AG08395 (cell line): ENCODE measurements around the gene SYT11.
A peak's percentile ranks its signal among the peaks of the same experiment; 100 is the strongest.
"Not testable (repeated sequence)": the region's sequence is repeated elsewhere in the genome, so short reads cannot be mapped to it uniquely, and the experiment has no call there.

ENCODE experiments used
- DNase-seq: peaks from one replicate; pipeline ENCODE4 v3.0.0; 2012; ENCODE audit warnings: mixed read lengths, low spot score

The SYT11 gene

DNA sequence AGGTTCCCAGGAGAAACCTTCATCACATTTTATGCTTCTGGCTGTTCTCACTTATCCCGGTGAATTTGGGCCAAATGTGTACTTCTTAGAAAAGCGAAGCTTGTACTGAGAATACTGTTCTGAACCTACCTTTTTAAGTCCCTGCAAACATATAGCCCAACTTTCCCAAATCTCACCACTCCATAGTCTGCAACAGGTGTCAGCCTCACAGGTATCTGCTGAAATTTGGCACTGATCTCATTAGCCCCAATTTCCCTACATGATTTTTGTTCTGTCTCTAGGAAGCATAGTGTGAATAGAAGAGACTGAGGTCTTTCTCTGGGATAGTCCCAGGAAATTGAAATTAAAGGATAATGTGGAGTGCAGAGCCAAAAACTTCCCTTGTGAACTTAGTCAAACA lies 40.3 kb downstream of the SYT11 start:
- DNase-seq: no peak

DNA sequence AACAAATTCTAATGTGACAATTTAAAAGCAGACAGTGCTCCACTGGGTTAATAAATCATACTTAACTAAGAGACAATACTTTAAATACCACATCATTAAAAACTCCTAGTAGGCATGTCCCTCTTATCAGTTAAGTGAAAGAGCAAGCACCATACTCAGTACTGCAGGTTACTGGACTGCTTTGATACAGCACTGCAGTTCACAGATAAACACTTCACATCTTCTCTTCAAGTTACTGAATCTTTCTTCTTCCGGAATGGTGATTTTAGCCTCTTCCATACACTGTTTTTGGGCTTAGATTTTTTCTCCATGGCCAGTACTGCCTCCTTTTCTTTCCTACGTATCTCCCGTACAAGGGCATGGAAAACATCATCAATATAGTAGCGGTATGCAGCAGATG lies 40.8 kb downstream of the SYT11 start:
- DNase-seq: no peak

DNA sequence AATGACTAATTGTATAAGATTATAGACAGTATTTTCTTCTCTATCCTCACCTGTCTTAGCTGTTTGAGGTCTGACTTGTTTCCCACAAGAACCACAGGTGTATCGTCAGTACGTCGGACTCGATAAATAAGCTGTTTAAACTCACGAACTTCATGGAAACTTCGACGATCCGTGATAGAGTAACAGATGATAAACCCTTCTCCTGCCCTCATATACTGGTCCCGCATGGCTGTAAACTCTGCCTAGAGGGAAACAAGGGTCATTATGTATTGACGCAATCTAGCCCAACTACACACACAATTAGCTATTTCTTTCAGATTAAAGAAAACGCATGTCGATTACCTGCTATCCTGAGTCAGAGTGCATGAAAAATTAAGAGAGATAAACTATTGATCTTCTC lies 44.9 kb downstream of the SYT11 start:
- DNase-seq: no peak

DNA sequence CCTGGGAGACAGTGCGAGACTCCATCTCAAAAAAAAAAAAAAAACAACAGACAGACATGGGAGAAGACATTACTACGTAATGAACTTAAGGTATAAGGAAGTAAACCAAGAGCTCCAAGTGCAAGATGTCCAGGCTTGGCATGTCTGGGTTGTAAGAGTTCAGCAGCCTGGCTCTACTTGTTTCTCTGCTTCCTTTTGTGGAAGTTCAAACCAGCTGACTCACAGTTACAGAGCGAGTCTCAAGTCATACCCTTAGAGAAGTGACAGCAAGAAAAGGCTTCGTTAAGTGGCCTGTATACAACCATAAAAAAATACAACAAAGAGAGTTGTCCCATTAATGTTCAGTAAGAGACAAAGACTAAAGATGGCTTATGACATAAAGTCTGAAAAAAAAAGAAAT lies 50.5 kb downstream of the SYT11 start:
- DNase-seq: peak; percentile 14

DNA sequence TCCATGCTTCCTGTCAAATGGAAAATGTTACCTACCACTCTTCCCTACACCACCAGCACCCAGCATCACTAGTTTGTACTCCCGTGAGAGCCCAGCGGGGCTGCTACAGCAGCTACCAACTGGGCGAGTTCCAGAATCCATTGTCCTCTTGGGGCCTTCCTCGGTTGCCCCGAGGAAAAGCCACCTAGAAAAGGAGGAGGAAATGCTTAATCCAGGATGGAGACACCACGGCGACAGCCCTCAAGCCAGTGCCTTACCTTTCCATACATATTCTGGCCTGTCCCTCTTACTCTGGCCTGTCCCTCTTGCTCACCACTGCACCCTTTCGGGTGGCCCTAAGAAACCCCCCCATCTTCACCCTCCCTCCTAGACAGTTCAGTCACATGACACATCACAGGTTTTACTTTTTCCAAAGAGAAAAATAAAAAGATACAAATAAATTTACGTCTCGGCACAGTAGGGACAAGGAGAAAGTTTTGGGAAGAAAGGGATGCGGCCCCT lies 51.3 kb downstream of the SYT11 start:
- DNase-seq: peak; percentile 17

DNA sequence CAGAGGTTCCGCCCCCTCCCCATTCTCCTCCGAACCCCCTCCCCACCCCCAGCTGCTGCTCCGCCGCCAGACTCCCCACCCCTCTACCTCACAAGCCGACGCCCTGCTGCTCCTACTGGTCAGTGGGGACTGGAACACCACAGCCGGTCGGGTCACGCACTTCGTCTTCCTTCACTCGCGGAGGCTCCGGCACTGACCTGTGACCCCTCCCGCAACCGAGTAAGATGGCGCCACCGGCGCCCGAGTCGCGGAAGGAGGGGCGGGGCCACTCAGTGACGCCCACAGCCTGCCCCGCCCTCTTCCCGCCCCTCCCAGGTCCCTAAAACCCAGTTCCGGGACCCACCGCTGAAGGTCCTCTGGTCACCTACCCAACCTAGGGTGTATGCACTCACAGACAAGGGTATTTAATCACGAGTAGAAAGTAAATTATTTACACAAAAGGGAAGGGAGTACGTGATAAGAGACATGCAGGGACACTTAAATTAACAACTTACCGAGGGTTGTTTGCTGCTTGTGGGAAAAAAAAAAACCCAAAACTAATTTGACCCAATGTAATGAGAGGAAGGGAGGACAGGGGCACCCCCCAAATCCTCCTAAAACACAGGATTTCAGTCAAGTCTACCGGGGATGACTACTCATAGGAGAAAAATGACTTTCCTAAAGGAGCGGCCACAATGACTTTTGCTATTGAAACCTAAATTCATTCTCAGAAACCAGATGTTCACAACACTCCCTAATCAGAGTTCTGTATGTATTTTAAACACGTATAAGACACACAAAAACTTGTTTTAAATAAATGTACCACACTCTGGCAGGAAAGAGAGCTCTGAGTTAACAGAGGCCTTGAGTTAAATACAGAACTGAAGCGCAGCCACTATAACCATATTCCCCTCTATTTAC lies 52.0 kb downstream of the SYT11 start, which contains the start of gene RIT1:
RIT1 (minus strand) TSS at position 194 of the 900 bp plus-strand sequence. CDS start 588 bp downstream, outside the sequence.
- peak; percentile 91 for DNase-seq

DNA sequence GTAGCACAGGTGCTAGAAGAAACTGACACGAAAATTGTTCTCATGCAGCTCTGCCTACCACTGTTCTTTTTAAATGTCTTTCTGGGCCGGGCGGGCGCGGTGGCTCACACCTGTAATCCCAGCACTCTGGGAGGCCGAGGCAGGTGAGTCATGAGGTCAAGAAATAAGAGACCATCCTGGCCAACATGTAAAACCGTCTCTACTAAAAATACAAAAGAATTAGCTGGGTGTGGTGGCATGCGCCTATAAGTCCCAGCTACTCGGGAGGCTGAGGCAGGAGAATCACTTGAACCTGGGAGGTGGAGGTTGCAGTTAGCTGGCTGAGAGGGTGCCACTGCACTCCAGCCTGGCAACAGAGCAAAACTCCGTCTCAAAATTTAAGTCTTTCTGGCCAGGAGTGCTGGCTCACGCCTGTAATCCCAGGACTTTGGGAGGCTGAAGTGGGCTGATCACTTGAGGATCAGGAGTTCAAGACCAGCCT lies 52.7 kb downstream of the SYT11 start:
- no peak for DNase-seq

DNA sequence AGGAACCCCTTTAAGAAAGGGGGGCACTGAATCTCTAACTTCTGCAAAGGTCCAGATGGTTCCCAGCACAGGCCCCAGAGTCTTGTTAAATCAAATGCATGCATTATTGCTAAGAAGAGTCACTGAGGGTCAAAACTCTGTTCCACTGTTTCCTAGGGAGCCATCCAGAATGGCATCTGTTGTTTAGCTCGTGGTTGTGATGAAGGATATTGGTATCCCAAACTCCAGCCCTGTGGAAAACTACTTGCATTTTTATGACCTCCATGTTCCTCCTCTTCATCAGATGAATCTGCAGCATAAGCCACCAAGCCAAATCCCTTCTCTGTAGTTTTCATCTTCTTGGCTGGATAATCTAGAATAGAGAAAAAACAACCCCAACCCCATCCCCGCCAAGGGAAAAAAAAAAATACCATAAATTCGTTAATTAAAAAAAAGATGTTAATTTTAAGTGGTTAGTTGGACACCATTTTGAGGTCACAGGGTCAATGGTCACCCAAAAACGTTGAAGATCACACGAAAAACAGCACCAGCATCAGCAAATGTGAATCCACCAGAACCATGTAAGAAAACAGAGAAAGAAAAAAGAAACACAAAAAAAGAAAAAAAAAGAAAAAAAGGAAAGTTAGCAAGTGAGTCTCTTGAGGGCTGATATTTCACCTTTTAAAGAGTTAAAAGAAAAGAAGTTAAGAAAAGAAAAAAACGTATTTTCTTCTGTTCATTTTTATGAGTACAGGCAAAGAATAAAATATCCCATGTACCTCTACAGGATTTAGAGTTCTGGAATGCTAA lies 54.8 kb downstream of the SYT11 start:
- peak; percentile 37 for DNase-seq

DNA sequence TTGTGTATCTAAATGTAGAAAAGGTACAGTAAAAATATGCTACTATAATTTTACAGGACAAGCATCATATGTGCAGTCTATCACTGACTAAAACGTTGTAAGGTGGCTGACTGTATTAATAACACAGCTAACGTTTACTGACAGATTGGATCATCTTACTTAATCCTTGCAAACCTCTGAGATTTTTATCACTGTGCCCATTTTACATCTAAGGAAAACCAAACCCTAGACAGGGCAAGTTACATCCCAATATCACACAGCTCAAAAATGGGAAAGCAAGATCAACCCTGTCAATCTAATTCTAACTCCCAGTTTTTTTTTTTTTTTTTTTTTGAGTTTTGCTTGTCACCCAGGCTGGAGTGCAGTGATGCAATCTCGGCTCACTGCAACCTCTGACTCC lies 59.3 kb downstream of the SYT11 start:
- no peak for DNase-seq

DNA sequence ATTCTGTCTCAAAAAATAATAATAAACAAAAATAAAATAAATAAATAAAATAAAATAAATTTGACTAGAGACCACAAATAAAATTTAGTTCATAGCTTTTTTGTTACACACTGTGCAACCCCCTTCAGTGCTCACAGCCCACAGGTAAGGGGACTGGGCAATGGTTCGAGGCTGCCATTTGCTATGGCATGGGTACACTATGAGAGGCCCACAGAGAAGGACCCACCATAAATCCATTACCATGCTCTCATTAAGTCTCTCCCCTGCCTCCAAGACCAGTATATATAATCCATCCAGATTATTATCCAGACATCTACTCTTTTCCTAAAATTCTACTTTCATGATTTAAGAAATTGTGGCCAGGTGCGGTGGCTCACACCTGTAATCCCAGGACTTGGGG lies 60.4 kb downstream of the SYT11 start:
- no peak for DNase-seq

DNA sequence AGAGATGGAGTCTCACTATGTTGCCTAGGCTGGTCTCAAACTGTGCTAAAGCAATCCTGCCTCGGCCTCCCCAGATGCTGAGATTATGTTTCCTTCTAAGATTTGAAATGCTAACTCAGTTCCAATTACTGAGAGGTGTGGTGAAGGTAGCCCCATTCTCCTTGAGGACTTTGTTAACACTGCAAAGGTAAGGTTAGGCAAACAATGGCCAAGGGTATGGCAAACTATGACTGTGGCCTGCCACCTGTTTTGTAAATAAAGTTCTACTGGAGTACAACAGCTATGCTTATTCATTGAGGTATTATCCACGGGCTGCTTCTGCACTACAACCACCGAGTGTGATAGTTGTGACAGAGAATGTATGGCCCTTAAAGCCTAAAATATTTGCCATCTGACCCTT lies 61.4 kb downstream of the SYT11 start:
- DNase-seq: no peak

DNA sequence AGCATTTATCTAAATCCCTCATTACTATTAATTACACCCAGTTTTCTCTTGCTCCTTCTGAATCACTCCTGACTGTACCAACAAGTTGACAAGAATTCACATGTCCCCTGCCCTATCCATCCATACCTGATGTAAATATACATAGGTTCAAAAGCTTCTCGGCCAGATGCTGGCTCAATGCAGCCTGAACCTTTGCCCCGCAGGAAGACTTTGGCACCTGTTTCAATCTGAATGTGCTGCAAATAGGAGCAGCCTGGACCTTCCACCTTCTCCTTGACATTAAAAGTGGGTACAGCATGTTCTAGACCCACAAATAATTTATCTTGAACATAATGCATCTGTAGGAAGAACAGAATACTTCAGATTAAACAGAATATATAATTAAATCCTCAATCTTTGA lies 66.1 kb downstream of the SYT11 start:
- no peak for DNase-seq

DNA sequence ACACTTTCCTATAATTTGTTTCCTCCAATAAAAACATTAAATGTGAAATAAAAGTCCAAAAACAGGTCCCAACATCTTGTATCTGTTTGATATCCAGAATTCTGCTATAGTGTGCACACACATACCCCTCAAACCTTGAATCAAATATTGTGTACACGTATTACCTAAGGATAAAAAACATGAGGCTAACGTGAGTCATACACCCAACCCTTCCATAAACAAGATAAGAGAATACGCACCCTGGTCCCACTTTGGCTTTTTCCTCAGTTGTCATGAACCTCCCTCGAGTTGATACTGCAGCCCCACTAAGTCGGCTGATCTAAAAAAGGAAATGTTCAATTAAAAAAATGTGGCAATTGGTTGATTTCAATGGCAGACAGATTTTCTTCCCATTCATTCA lies 69.7 kb downstream of the SYT11 start:
- no peak for DNase-seq

DNA sequence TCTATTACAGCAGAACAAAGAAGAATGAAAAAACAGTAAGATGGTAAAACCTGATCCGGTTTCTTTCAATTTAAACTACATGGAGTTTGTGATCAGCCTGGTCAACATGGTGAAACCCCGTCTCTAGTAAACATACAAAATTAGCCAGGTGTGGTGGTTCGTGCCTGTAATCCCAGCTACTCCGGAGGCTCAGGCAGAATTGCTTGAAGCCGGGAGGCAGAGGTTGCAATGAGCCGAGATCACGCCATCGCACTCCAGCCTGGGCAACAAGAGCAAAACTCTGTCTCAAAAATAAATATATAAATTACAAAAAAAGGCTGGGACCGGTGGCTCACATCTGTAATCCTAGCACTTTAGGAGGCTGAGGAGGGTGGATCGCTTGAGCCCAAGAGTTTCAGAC lies 71.4 kb downstream of the SYT11 start:
- DNase-seq: not testable (repeated sequence)

DNA sequence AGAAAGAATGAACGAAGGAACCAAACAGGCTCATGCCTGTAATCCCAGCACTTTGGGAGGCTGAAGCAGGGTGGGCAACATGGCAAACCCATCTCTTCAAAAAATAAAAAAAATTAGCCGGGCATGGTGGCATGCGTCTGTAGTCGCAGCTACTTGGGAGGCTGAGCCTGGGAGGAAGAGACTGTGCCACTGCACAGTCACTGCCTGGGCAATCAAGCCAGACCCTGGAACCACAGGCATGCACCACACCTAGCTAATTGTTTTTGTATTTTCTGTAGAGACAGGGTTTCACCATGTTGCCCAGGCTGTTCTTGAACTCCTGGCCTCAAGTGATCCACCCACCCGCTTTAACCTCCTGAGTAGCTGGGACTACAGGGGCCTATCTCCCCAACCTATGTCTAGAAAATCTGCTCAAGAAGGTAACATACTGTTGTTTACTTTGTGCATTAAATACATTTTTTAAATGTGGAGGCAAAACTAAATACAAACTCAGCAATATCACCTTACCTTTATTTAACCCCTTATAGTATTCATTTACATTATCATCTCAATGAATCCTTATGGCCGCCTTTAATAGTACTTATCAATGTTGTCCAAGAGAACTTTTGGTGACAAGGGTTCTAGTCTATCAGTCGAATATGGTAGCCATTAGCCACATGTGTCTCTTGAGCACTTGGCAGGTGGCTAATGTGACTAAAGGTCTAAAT lies 72.1 kb downstream of the SYT11 start:
- DNase-seq: no peak

DNA sequence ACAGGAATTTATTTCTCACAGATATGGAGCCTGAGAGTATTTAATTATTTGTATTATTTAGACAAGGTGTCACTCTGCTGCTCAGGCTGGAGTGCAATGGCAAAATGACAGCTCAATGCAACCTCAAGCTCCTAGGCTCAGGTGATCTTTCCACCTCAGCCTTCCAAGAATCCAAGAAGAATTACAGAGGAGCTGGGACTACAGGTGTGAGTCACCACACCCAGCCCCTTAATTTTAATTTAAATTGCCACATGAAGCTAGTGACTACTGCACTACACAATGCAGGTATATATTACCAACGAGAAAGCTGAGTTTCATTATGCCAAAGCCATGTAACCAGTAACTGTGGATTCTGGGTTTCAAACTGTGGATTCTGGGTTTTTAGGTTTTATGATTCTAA lies 72.7 kb downstream of the SYT11 start:
- no peak for DNase-seq

DNA sequence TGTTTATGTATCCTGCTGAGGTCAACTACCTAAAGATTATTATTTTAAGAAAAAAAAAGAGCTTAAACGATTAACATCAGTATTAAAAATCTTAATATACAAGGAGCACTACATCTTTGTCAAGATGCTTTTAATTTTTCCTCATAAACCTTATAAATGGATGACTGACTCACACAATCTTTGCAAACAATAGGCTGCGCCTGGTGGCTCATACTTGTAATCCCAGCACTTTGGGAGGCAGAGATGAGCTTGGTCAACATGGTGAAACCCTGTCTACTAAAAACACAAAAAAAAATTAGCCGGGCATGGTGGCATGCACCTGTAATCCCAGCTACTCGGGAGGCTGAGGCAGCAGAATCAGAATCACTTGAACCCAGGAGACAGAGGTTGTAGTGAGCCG lies 73.1 kb downstream of the SYT11 start:
- DNase-seq: no peak

DNA sequence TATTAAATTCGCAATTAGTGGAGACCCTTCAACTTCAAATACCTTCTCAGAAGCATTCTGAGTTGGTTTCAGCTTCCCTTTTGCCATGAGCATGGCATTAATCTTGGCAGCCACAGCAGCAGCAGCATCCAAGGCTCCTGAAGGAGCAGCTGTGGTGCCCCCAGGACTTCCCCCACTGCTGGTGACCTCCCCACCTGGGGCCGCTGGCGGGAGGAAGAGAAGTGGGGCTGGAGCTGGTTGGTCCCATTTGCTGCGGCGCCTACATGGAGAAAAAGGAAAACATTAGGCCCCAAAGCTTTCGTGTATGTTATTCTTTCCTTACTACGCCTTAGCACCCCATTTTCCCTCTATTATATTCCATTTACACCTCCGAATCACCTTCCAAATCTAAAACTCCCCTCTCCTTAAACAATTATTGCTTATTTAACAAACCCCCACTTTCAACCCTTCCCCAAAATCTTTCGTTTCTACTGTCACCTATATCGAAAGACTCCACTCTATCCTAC lies 74.3 kb downstream of the SYT11 start:
- no peak for DNase-seq

DNA sequence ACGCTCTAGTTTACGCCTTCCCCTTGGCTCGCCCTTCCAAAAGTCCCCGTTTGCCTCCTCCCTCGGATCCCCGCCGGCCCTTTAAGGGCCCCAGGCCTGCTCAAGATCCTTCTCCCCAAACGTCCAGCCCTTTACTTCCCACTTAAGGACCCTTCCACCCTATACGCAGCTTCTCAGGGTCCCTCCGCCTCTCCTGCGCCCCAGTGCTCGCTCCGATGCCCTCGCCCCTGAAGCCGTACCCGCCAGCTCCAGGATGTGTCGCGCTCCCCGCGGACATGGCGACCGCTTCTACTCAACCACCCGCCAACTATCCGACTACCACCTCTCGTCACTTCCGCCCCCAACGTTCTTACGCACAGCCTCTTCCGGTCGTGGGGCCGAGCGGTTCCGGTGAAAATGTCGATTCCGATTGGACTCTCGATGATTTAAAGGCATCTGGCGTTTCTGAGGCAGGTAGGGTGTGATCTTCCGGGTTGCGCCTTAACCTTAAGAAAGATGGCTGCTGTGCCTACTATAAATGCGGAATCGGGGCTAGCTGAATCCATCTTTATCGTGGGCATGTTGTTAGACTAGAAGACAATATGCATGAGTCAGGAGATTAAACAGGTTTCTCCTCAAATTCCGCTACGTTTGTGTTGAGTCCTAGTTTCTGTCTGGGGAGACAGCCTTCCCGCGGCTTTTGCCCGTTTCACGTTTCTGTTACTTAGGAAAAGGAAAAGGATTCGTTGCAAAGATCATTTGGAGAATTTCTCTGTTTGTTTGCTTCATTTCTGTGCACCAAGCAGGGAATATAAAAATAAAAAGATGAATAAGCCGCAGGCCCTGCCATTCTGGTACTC lies 74.9 kb downstream of the SYT11 start, which contains the start of gene KHDC4:
KHDC4 (minus strand) TSS at position 317 of the 839 bp plus-strand sequence; CDS start at position 277, 40 bp downstream.
- DNase-seq: peak; percentile 97
